GM21390 (cell line): ENCODE results near the gene TP53I11.

Experiments used
- ATAC-seq: cut with Tn5 transposase; IDR thresholded peaks from one replicate; pipeline ENCODE4 v1.9.1; 2021; ENCODE audit not compliant: unreplicated experiment

TP53I11 gene

GRCh38 chr11:44979543-44980399 is 29.1 kb upstream of the TP53I11 start:
- no peak for ATAC-seq

GRCh38 chr11:44978961-44979331 is 28.3 kb upstream of the TP53I11 start:
- ATAC-seq = no peak

- ATAC-seq = no peak
These were observed 27.7 kb upstream of the TP53I11 start for GRCh38 chr11:44978274-44978960.

GRCh38 chr11:44977493-44977984 is 26.9 kb upstream of the TP53I11 start:
- ATAC-seq = no peak

GRCh38 chr11:44976576-44976975 is 25.9 kb upstream of the TP53I11 start:
- no peak for ATAC-seq

DNA sequence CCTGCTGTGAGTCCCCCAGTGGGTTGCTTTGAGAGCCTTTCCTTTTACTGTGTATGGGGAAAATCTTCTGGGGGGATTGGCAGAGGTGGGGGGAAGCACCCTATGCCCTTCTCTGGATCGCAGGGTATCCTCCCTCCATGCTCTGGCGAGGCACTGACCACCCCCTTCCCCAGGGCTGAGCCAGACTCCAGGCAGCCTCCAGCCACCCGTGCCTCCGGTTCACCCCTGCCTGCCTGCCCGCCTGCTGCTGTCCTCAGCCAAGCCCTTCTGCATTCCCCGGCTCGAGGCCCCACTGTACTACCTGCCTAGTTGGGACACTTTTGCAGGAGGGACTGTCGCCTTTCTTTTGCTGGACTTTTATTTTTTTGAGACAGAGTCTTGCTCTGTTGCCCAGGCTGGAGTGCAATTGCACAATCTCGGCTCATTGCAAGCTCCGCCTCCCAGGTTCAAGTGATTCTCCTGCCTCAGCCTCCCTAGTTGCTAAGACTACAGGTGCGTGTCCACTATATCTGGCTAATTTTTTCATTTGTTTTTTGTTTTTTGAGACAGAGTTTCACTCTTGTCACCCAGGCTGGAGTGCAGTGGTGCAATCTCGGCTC is 23.8 kb upstream of the TP53I11 start:
- ATAC-seq = no peak

DNA sequence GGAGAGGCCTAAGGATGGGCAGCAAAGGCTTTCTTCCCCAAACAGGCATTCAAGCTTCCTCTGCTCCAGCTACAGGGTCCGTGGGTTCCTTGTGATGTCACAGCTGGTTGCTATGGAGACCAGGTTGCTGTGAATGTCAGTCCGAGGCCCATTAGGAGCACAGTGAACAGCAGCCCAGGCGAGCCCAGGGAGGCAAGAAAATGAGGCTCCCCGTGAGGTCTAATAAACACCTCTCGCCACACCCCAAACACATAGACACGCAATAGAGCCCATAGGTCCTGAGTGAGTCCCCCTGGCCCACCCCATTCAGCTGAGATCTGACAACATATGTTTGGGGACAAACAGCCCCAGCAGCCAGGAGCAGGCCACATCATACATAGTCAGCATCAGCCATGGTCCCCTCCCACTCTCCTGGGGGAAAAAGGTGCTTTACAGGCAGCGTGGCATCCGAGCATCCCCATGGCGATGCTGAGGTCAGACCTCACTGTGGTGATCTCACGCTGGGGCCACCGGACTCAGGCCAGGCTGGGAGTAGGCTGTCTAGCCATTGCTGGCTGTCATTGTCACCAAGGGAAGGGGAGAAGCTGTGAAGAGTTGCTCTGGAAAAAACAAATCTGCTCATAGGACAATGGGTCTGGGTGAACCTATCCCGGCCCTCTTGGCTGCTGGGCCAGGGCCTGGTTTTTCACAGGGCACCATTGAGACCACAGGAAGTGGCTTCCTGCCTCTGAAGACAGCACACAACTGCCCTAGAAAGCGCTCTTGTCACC is 23.1 kb upstream of the TP53I11 start:
- ATAC-seq = no peak

DNA sequence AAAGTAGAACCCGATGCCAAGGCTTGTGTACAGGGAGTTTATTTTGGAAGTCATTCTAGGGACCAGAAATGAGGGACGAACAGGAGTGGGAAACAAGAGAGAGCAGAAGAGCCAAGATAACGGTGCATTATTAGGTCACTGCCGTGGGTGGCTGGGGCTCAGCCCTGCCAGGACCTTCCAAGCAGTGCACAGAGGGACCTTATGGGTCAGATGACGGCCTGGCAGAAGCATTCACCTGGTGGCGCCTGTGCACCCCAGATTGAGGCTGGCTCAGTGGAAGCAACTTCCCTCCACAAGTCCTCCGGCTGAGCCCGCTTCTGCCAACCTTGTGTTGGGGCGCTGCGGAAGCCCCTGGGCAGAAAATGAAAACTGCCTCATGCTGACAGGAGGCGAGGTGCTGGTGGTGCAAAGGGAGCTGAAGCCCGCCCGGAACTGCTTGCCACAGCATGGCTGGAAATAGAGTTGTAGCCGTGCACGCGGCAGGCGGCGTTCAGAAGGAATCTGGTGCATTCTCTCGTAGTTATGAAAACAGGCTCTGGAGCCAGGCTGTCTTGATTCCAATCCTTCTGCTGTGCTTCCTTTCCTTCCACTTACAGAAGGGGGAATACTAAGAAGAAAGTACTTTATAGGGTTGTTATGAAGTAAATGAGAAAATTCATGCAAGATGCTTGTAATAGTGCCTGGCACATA is 22.2 kb upstream of the TP53I11 start:
- ATAC-seq = no peak

GRCh38 chr11:44971185-44971584 is 20.5 kb upstream of the TP53I11 start:
- no peak for ATAC-seq

GRCh38 chr11:44970293-44970692 is 19.6 kb upstream of the TP53I11 start:
- no peak for ATAC-seq

DNA sequence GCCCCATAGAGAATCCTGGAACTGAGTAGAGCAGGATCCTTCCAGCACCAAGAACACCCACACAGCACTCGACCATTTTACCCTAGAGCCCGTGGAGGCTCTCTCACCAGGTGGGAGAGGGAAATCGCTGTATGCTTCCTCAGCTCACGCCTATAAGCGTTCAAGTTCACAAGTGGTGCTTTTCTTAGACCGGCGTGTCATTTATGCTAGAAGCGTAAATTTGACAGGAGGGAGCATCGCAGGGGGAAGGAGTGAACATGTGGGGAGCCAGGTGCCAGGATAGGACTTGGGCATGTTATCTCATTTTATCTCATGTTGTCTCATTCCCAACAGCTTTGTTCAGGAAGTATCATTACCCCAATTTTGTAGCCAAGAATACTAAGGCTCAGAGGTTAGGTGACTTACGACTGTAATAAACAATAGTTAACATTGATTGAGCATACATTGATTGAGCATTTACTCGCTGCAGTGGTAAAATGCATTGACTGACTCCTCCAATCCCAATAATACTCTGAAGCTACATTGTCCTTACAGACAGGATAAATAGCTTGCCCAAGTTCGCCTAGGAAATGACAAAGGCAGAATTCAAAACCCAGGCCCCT is 19.1 kb upstream of the TP53I11 start:
- ATAC-seq = no peak

GRCh38 chr11:44968510-44968909 is 17.8 kb upstream of the TP53I11 start:
- ATAC-seq = no peak

GRCh38 chr11:44967930-44968496 is 17.3 kb upstream of the TP53I11 start:
- no peak for ATAC-seq

DNA sequence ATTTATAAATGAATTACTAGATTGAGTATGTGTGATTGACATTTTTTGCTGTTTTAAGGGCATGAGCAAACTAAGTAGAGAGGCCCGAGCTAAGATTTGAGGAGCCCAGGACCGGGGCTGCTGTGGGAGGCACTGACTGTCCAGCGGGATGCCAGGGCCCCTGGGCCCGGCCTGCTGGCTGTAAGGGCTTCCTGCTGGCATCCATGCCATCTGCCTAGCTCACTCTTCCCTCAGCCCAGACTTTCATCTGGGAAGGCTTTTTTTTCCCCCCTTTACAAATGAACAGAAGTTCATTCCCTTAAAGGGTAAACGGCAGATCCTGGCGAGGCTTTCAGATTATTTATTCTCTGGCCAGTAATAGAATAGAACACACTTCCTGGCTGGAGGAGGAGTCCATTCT is 16.0 kb upstream of the TP53I11 start:
- ATAC-seq = no peak

DNA sequence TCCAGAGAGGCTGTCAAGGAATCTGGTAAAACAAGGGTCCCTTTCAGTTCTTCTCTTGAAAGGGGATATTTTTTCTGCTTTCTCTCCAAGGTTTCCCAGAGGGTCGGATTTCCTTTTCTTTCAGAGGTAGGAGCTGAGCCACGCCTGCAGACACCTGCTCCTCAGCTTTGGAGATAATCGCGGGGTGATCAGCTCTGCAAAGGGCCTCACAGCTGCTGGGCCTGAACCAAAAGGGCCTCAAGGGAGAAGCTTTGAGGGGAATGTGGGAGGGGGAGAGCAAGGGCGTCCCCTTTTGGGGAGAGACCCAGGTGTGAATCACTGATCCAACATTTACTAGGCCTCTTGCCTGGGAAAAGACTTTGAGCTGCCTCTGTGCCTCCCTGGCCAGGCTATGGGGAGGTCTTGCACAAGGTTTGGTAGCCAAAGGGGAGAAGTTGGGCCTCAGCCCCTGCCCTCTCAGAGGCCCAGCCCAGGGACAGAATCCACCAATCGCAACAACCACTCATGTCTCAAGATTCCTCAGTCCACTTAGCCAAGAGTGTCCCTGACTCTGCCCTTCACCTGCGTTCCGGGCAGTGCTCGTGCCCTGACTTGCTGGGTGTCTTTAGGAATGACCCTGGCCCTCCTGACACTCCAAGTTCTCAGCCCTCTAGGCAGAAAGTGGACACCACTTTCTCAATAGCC is 14.0 kb upstream of the TP53I11 start:
- ATAC-seq = no peak

DNA sequence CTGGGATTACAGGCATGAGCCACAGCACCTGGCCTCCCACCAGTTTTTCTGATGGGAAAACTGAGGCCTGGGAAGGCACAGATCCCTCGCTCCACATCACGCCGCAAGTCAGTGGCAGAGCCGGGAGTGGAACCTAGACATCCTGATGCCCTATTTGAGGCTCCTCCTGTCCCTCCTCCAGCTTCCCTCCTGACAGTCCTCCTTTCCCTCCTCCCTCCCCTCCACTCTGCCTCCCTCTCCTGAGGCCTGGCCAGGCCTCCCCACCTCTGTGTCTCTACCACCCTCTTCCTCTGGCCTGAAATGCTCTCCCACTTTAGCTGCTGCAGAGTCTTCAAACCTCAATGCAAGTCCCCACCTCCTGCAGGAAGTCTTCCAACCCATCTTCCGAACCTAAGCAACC is 13.3 kb upstream of the TP53I11 start:
- no peak for ATAC-seq

- ATAC-seq = no peak
These were observed 12.5 kb upstream of the TP53I11 start for GRCh38 chr11:44963136-44963535.

GRCh38 chr11:44962464-44962863 is 11.8 kb upstream of the TP53I11 start:
- no peak for ATAC-seq

GRCh38 chr11:44960200-44960845 is 9.6 kb upstream of the TP53I11 start:
- ATAC-seq = no peak
